Lower leg skin (tissue), 3 donors: ENCODE measurements around the gene TSC1.

Experiments used
- POLR2A ChIP-seq, 2 donors: fragments of 450-650 bp; IDR thresholded peaks; one replicate each; pipeline ENCODE4 v1.6.1; 2016 to 2017; ENCODE audit warnings: antibody characterized with exemption in 2 of 2, mild to moderate bottlenecking in 1 of 2, moderate library complexity in 1 of 2
- TF ChIP-seq, protein P1 (sequence below), 3 donors: fragments of 450-650 bp; IDR thresholded peaks; one replicate each; pipeline ENCODE4 v1.5.1; 2016; ENCODE audit warnings: antibody characterized with exemption in 3 of 3, mild to moderate bottlenecking in 3 of 3, moderate library complexity in 2 of 3

DNA sequence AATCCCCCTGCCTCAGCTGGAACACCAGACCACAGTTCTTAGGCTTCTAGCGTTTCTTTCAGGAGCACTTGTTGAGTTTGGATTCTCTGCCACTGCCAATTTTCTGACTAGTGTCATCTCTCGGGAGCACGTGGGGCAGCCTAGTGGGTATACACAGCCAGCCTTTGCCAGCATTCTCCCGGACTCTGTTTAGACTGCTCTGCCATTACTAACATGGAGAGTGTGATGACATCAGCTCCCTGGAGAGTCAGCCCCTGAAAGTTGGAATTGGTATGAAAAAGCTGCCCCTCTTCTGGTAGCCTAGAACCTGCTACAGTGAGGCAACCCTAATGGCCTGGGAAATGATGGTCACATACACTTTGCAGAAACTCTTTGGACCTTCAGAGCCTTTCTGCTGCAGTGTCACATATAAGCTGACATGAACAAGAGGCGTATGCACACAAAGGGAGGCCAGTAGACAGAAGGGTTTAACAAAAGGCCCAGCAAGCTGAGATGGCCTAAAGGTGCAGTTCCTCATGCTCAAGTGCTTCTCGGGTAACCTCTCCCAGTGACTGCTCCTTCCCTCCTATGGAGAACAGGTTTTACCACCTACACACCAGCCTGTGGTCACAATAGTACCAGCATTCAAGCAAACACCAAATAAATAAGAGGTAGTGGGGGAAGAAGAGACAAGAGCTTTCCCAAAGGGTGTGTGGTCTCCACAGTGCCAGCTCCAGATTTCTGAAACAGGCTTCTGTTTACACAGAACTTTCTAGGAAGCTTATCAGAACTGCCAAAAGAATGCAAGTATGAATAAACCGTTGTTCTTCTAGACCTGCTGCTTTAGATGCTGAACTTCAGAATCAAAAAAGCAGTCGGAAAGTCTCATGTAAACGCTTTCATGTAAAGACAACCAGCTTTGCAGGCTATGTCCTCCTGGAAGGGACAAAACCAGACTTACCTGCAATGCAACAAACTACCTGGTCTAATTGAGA lies 49.3 kb downstream of the TSC1 start:
- no peak for TF ChIP-seq POLR2A (IDR thresholded peaks at IDR 0.05)
- TF ChIP-seq, protein P1, sequence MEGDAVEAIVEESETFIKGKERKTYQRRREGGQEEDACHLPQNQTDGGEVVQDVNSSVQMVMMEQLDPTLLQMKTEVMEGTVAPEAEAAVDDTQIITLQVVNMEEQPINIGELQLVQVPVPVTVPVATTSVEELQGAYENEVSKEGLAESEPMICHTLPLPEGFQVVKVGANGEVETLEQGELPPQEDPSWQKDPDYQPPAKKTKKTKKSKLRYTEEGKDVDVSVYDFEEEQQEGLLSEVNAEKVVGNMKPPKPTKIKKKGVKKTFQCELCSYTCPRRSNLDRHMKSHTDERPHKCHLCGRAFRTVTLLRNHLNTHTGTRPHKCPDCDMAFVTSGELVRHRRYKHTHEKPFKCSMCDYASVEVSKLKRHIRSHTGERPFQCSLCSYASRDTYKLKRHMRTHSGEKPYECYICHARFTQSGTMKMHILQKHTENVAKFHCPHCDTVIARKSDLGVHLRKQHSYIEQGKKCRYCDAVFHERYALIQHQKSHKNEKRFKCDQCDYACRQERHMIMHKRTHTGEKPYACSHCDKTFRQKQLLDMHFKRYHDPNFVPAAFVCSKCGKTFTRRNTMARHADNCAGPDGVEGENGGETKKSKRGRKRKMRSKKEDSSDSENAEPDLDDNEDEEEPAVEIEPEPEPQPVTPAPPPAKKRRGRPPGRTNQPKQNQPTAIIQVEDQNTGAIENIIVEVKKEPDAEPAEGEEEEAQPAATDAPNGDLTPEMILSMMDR (IDR thresholded peaks at IDR 0.05) = no peak
